ENCODE results near the gene DYNLL1.

DNA sequence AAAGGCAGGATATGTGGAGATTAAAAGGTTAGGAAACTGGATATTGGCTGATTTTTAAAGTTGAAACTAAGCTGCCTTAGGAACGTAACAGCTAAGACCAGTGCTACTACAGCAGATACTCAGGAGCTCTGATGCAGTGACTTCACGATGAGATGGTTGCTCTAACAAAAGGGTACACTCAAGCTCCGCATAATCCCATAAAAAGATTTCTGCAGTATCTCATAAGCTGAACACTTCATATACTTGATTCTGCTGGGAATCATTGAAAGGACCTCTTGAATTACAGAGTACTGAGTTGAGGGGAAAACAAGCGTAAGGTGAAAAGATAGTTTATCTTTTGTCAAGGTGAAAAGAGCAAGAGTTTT, 41.9 kb downstream of the DYNLL1 start:
- TF ChIP-seq ZNF274 (IDR thresholded peaks at IDR 0.05; ENCODE audit: low read depth, low read length), result no peak
- TF ChIP-seq YY1 (IDR thresholded peaks at IDR 0.05; ENCODE audit: insufficient read depth, insufficient read length), result no peak
